MV-4-11 (cell line): ENCODE results near the gene DDX60.
"Not testable (repeated sequence)": the region's sequence is repeated elsewhere in the genome, so short reads cannot be mapped to it uniquely, and the experiment has no call there.

Source experiments
- DNase-seq: peaks from one replicate; lab custom pipeline; 2025; lab: John Stamatoyannopoulos, UW

Gene DDX60

DNA sequence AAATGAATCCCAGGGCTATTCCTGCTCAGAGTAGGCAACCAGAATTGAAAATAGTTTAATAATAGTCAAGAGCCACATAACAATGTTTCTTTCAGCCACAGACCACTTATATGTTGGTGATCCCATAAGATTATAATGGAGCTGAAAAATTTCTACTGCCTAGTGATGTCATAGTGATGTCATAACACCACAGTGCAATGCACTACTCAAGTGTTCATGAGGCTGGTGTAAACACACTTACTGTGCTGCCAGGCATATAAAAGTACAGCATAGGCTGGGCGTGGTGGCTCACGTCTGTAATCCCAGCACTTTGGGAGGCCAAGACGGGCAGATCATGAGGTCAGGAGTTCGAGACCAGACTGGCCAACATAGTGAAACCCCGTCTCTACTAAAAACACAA lies 15.1 kb downstream of the DDX60 start:
- DNase-seq, result not testable (repeated sequence)

DNA sequence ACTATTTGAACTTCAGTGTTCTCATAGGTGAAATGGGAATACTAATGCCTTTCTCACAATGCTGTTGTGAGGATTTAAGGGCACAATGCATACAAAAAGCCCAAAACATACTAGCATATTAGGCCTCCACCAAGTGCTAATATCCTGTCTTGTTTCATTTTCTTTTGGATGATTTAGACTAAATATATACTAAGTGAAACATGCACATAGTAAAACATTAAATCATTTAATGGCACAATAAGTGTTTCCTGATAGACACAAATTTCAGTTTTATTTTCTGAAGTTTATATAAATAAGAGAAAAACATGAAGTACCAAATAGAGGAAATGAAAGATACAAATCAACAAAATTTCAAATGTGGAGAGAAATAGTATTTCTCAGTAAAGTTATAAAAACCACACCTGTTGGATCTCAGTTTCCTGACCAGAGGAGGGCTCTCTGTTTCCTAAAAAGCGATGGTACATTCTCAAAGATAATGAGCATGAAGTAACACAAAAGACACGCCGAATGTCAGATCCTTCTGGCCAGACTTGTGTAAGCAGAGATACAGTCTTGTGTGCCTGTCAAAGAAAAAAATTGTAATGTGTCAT lies 25.1 kb downstream of the DDX60 start:
- DNase-seq, result no peak

DNA sequence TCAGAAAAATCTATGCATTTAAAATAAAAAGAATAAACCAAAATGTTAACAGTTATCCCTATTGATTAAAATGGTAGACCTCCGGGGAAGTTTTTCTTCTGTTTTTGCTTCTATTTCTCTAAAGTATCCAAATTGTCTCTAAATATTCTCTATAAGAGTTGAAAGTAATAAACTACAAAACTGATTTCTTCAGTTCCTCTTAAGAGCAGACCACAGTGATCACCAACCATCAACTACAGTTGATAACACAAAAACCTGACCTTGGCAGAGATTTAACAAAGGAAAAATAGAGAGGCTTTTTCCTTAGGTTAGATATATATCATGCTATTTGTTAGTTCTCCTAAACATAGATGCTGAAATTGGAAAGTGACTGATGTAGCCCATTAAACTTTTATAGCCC lies 27.3 kb downstream of the DDX60 start:
- DNase-seq, result no peak

DNA sequence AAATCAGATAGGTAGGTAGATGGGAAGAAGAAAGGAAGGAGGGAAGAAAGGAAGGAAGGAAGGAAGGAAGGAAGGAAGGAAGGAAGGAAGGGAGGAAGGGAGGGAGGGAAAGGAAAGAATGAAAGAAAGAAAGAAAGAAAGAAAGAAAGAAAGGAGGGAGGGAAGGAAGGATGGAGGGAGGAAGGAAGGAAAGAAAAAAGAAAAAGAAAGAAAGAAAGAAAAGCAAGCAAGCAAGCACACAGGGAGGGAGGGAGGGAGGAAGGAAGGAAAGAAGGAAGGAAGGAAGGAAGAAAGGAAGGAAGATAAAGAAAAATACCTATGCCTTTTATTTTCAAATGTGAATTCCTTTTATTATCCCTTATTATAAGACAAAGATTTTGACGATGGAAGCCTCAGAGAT lies 32.7 kb downstream of the DDX60 start:
- DNase-seq, result not testable (repeated sequence)

DNA sequence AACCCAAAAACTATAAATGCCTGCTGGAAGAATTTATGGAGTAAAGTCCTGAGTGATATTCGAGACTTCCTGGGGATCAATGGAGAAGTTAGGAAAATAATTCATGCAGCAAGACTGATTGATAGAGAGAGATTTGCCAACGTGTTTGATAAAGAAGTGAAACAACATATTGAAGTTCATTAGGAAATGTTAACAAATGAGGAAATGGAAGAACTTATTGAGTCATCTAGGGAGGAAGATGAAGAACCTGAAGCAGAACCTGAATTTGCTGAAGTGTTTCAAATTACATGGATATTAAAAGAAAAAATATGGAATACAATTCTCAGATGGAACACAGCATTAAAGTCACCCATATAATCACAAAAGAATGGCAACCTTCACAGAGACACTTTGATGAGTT lies 39.0 kb downstream of the DDX60 start:
- peak; percentile 10 for DNase-seq

DNA sequence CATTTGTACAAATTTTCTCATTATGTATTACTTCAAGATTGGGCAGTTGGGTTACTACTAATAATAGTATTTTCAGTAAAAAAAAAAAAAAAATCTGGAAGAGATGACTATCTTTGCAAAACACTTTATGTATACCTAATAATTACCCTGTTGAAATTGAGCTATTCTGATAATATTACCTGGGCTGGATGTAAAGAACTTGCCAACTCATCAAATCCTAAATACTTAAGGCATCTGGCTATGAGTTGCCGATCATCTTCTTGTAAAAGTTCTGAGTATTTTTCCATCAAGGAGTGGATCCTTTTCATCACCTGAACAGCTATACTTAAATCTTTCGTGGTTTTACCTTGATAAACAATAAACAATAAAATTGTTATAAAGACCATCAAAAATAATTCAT lies 42.7 kb downstream of the DDX60 start:
- DNase-seq, result no peak

DNA sequence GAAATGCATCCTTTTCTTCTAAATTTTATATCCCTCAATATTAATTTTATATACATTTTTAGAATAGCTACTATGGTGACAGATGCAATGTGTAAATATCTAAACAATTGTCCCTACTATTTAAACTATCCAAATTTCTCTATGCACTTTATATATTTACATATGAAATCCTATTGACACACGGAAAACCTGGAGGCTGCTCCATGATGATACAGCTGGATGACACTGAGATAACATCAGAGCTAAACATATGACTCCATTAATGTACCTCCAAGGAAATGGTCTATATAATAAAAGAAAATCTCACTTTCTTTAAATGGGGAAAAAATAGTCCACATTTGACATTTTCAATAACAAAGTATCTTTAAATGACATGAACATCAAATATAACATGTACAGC lies 43.7 kb downstream of the DDX60 start:
- no peak for DNase-seq

DNA sequence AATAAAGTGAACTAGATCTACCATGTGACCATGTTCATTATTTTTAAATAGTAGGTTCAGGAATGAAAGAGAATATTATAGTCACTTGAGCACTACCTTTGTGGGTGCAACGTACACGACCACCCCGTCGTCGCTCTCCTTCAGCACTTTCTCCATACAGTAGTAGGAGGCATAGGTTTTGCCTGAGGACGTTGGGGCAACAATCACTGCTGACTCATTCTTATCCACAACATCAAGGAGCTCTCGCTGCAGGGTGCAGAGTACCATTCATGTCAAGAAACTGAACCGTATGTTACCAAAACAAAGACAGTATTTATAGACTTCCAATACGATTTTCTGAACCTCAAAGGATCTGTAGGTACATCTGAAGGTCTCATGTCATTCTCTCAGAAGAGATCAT lies 44.7 kb downstream of the DDX60 start:
- DNase-seq, result no peak

DNA sequence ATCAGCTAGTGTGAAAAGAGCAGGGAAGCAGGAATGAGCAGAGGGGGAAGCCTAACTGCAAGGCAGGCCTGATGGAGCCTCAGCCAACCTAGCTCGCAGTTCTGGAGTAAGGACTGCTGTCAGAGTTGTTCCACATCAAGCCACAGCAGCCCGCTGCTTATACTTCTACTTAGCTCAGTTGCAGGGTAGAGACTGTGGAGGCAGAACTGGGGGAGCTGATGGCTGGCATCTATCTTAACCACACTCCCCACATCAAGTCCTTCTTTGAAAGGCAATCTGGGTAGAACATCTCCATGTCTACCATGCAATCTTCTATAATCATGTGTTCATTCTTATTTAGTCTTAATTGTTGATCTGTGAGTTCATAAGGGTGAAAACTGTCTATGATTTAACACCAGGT lies 46.1 kb downstream of the DDX60 start:
- no peak for DNase-seq

DNA sequence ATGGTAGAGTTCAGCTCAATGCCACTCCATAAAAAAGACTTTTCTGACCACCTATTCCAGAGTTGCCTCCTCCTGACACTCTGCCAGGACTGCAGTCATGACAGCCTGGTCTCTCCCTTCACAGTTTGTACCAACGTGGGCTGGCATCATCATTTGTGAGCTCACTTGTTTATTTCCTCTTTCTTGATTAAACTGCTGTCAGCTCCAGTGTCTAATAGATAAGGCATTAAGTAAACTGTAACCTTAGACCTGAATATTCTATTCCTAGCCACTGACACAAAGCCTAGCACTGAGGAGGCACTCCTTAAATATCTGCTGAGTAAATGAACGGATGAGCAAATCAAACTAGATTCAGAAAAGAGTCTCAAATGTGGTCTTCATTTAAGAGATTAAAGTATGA lies 48.7 kb downstream of the DDX60 start:
- no peak for DNase-seq

DNA sequence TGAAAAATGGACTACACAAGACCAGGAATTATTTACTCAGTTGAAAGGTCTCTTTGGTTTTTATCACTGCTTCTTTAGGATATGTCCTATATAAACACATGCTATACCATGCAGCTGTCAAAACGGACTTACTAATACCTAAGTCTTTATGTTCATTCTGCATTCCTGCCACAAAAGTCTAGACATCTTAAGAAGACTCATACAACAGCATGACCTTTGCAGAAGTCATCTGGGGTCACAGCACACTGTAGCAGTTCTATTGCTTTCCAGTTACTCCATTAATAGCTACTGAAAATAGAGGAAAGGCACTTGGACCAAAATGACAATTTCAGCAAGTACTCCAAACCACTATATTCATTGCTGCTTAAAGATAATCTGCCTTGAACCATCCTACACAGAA lies 53.2 kb downstream of the DDX60 start:
- no peak for DNase-seq

DNA sequence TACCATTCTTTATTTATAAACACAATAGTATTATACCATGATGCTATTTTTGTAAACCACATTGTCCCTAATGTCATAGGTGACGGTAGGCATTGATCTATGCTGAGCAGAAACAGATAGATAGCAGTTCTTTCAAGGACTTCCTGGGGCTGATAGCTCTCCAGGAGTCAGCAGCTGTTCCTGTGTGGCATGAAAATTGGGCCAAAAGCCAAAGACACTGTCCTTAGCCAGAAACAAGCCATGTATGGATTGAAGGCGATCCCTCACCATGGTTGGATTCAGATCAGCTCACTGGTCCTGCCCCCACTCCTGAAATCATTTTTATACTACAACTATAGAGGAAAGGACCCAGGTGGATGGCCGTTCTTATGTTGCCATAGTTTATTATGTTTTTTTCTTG lies 53.6 kb downstream of the DDX60 start:
- no peak for DNase-seq

DNA sequence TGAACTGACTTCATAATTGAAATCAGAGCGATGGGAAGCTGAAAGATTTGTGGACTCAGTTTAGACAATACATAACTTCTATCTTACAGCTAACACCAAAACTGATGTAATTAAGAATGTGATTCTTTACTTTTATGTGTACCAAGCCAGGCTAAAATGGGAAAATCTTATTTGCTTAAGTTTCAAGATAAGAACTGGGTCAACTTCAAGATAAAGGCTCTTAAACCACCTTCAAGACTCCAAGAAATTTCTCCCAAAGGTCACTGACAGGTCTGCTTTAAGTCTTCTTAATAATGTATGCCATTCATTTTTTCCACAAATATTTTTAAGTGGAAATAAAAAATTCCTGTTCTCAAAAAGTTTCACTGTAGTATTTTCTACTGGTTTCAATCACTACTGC lies 55.5 kb downstream of the DDX60 start:
- no peak for DNase-seq

DNA sequence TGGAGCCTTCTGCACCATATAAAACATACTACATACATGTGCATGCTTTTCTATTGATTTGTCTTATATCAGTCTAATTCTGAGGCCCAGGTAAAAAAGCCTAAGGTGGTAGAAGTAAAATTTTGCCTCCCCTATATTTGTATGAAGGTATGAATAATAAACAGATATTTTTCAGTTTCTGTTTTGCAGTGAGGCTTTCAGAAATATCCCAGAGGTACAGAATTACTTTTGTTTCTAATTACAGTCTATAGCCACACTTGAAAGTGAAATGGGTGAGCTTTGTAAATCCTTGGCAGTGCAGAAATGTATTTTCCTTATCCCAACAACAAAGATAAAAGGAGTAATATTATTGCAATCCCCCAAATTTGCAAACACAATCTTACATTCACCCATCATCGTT lies 59.5 kb downstream of the DDX60 start:
- no peak for DNase-seq

DNA sequence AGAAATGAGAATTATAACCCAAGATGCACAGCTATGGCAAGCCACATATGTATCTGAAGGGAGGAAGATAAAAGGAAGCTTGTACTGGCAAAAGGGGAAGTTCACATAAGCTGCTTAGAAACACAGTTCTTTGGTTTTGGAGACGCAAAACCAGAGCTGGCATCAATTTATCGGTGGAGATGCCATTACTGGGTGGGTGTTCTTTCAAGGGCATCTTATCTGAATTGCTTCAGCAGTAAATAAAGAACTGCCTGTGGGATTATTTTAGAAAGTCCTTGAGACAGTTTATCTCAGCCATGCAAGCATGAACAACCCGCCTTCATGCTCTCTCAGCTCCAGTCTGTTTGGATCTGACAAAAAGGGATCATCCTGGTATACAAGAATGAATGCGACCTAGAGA lies 60.8 kb downstream of the DDX60 start:
- DNase-seq, result peak; percentile 72

DNA sequence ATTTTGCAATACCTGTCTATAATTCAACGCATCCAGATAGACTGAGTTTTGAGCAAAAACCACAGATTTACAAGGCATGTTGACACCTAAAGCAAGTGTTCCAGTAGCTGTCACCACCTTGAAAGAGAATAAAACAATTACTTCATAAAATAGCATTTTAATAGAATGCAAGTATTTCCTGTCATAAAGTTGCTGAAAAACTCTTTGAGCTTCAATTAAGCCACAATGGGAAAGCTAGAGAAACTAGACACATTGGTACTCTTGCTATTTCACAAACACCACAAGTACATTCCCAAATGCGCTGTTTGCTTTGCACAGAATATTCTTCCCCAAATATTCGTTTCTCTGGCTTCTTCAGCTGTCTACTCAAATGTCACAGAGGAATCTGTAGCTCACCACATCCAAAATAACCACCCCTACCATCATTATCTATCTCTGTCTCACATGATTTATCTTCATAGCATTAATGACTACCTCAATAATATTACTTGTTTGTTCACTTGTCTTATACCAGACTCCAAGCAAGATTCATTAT lies 70.3 kb downstream of the DDX60 start:
- DNase-seq, result no peak

DNA sequence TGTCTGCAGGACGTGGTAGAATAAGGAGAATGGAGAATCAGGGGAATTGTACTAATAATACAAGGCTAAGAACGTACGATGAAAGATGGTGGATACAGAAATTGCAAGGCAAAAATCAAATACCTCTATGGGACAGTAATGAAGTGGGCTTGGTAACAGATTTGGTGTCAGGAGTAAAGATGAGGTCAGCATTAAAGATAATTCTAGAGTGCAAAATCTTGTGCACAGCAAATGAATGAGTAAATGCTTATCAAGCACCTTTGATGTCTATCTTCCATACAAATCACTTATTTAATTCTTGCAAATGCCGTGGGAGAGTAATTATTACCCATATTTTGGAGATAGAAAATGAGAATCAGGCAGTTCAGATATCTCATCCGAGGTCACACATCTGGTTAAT lies 70.9 kb downstream of the DDX60 start:
- no peak for DNase-seq

DNA sequence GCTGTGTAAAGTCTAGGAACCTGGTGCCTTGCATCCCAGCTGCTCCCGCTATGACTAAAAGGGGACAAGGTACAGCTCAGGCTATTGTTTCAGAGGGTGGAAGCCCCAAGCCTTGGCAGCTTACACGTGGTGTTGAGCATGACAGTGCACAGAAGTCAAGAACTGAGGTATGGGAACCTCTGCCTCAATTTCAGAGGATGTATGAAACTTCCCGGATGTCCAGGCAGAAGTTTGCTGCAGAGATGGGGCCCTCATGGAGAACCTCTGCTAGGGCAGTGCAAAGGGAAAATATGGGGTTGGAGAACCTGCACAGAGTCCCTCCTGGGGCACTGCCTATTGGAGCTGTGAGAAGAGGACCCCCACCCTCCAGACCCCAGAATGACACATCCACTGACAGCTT lies 76.6 kb downstream of the DDX60 start:
- DNase-seq, result no peak

DNA sequence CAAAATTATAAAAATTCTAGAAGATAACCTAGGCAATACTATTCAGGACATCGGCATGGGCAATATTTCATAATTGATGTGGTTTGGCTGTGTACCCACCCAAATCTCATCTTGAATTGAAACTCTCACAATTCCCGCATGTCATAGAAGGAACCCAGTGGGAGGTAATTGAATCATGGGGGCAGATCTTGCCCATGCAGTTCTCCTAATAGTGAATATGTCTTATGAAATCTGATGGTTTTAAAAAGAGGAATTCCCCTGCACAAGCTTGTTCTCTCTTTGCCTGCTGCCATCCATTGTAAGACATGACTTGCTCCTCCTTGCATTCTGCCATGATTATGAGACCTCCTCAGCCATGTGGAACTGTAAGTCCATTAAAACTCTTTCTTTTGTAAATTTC lies 77.7 kb downstream of the DDX60 start:
- DNase-seq, result peak; percentile 46

DNA sequence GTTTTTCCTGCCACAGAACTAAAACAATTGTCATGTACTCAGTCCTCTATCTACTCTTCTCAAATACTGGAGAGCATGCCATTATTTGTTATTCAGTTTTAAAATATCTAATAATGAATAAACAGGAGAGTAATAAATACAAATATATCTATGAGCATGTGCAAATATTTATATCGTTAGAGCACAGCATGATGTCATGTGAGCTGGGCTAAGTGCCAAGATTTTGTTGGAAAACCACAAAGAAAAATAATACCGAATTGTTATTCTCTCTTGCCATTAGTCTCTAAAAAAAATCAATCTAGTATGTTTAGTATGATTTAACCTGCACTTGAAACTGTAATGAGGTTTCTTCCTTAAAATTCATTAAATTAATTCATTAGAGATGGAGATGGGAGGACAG lies 97.3 kb downstream of the DDX60 start:
- no peak for DNase-seq

DNA sequence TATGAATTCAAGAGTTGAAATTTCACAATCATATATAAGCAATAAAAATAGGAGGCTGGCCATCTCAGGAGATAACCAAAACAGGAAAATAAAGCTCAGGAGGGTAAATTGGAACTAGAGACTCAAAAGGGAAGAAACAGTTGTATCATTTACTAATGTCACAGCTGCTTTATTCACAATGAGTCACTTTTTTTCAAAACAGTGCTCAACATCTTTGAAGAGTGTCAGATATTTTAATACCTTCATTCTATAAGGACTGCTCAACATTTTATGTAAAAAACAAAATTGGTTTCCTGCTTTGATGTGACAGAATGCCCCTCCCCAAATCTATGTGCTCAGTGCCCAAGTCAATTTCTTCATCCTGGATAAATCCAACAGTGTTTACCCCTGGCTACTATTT lies 97.7 kb downstream of the DDX60 start:
- no peak for DNase-seq

DNA sequence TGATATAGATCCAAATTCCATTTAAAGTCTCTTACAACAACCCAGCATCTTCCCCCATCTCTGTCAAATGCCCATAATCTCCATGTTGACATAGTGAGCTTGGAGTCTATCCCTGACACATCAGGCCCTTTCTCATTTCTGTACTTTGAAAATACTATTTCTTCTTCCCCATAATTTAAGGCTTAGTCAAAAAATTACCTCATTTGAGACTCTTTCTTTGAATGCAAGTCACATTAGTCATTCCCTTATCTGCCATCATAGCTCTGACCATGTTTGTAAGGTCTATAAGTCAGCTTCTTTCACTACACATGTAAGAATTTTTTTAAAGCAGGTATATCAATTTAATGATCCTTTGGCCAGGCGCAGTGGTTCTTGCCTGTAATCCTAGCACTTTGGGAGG lies 99.9 kb downstream of the DDX60 start:
- no peak for DNase-seq

DNA sequence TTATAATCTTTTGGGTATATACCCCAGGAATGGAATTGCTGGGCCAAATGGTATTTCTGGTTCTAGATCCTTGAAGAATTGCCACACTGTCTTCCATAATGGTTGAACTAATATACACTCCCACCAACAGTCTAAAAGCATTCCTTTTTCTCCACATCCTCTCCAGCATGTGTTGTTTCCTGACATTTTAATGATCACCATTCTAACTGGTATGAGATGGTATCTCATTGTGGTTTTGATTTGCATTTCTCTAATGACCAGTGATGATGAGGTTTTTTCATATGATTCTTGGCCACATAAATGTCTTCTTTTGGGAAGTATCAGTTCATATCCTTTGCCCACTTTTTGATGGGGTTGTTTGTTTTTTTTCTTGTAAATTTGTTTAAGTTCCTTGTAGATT lies 105.0 kb downstream of the DDX60 start:
- DNase-seq, result not testable (repeated sequence)

DNA sequence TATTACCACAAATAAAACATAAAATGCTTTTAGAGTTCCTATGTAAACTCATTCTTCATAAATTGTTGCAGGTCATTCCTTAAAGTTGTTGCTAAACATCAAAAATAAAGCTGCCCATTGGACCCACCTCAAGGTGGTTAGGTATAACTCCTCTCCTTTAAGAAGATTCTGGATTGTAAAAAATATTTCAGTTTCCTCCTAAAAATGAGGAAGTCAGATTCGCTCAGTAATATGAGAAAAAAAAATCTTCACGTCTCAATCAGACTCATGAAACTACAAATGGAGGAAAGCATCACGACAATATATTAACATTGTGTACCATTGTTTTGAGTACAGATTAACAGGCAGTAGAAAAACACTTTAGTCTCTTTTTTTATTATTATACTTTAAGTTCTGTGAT lies 105.9 kb downstream of the DDX60 start:
- DNase-seq, result peak; percentile 8
